ENCODE data around the gene LCE1A. TPM values are rescaled to one million over a fixed set of nuclear protein-coding genes. Genes with fewer than 3 reads are reported as not detected.

The LCE1A gene
- polyA plus RNA-seq, 1 of the 3 experiments (the other 2 are of a cell fraction): not detected

DNA sequence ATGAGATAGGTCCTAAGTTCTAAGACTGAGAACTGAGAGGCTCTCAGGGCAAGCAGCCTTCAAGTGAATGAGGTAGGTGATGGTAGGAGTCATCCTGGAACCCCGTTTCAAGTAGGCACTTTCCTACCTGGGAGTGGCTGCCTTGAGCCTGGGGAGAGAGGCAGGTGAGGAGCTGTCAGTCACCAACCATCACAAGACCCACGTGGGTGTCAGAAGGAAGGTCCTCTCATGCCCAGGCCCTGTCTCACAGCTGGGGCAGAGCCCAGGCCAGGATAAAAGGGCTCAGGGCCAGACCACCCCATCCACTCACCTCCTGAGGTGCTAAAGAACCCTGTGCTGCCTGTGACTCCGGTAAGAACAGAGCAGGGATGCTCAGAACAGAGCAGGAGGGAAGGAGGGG lies 30.9 kb upstream of the LCE1A start, which contains the start of gene LCE1D:
Gene LCE1D (plus strand): TSS at position 301 of the 400 bp plus-strand sequence. CDS start 1,074 bp downstream, outside the sequence.
- POLR2A ChIA-PET: no interaction called here

DNA sequence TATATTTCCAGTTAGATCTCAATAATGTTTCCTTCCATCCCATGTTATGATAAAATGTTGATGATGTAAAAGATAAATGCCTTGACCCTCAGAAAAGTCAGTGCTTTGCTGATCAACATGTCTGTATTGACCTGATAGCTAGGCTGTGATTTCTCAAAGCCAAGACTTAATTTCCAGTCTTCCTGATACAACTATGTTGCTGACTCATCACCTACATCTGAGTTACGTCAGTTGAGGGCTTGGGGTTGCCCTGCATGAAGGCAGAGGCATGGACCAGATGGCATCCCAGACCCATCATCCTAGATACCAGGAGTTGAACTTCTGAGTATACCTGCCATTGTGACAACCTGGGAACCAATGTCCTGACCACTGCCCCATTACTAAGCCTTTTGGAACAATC lies 25.9 kb upstream of the LCE1A start:
- Histone ChIP-seq H4K20me1 (ENCODE audit: insufficient read depth) (no peaks in the 10 kb centered on the region), H3K9me3 (no peaks in the 10 kb centered on the region), H3K4me3 (ENCODE audit: low read depth in 2 of 2, low read length in 1 of 2) (no peak overlapping the region), H3F3A (replicated peaks; ENCODE audit: insufficient read depth) (no peaks in the 10 kb centered on the region), H2AFZ (ENCODE audit: low read depth) (no peak overlapping the region), H3K27ac (ENCODE audit: low read depth in 2 of 2, low read length in 1 of 2) (no peak overlapping the region), H3K4me1 (ENCODE audit: control insufficient read depth in 1 of 2, insufficient read depth in 2 of 2, low read depth in 1 of 2, low read length in 1 of 2) (no peaks in the 10 kb centered on the region), H3K79me2 (ENCODE audit: insufficient read depth) (no peaks in the 10 kb centered on the region), H3K36me3 (replicated peaks in 1 of 2; ENCODE audit: control insufficient read depth in 1 of 2, insufficient read depth in 2 of 2, low read length in 1 of 2) (no peaks in the 10 kb centered on the region), H3K4me2 (no peak overlapping the region), H3K27me3 (ENCODE audit: insufficient read depth) (no peaks in the 10 kb centered on the region; the same call in 1 of the 2 replicates), H3K9me2 (no peaks in the 10 kb centered on the region), H3K9ac (no peak overlapping the region)
- DNase-seq: no peak
- CTCF ChIA-PET: interaction anchor here (0.6 kb wide), 1 partner anchor 128 kb away, joined by 3 read pairs; no protein-coding TSS in a partner anchor
- POLR2A ChIA-PET: no interaction called here
- WGBS (ENCODE audit: low lambda C conversion rate): 0% methylated on average over 1 of the region's 1 CpG
- TF ChIP-seq, protein P1, sequence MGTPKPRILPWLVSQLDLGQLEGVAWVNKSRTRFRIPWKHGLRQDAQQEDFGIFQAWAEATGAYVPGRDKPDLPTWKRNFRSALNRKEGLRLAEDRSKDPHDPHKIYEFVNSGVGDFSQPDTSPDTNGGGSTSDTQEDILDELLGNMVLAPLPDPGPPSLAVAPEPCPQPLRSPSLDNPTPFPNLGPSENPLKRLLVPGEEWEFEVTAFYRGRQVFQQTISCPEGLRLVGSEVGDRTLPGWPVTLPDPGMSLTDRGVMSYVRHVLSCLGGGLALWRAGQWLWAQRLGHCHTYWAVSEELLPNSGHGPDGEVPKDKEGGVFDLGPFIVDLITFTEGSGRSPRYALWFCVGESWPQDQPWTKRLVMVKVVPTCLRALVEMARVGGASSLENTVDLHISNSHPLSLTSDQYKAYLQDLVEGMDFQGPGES (IDR thresholded peaks at IDR 0.05; ENCODE audit: low read depth, low read length): no peak
- TF ChIP-seq EP300 (IDR thresholded peaks at IDR 0.05; ENCODE audit: borderline replicate concordance in 1 of 2, low read depth in 1 of 2, low read length in 1 of 2) (no peak), NFIC (IDR thresholded peaks at IDR 0.05; ENCODE audit: borderline replicate concordance) (no peak), RFX5 (IDR thresholded peaks at IDR 0.05; ENCODE audit: low read length) (no peak)

More for the DNA sequence above, 30.9 kb upstream of the LCE1A start, which contains the start of gene LCE1D:
- WGBS (ENCODE audit: low lambda C conversion rate): 0% methylated on average over 1 of the region's 3 CpGs
- no peaks in the 10 kb centered on the region for H3F3A ChIP-seq (replicated peaks; ENCODE audit: insufficient read depth)
- no peaks in the 10 kb centered on the region for H3K9me3 ChIP-seq
- no peaks in the 10 kb centered on the region for H3K36me3 ChIP-seq (replicated peaks in 1 of 2; ENCODE audit: control insufficient read depth in 1 of 2, insufficient read depth in 2 of 2, low read length in 1 of 2)
- H4K20me1 ChIP-seq (ENCODE audit: insufficient read depth): no peaks in the 10 kb centered on the region
- no peak for TF ChIP-seq CHD2 (IDR thresholded peaks at IDR 0.05; ENCODE audit: low read length, partially characterized antibody)
- TF ChIP-seq, protein P2, sequence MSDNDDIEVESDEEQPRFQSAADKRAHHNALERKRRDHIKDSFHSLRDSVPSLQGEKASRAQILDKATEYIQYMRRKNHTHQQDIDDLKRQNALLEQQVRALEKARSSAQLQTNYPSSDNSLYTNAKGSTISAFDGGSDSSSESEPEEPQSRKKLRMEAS (IDR thresholded peaks at IDR 0.05; ENCODE audit: low read depth): no peak
- no peak for TF ChIP-seq TEAD4 (IDR thresholded peaks at IDR 0.05; ENCODE audit: borderline replicate concordance, insufficient read depth)
- TF ChIP-seq GABPA (IDR thresholded peaks at IDR 0.05; ENCODE audit: low read depth): no peak
- TF ChIP-seq, protein P1 (IDR thresholded peaks at IDR 0.05; ENCODE audit: low read depth, low read length): no peak
- no peak for TF ChIP-seq EP300 (IDR thresholded peaks at IDR 0.05; ENCODE audit: borderline replicate concordance in 1 of 2, low read depth in 1 of 2, low read length in 1 of 2)
- no peak for TF ChIP-seq SMC3 (IDR thresholded peaks at IDR 0.05; ENCODE audit: low read depth, low read length)
- TF ChIP-seq, protein P3, sequence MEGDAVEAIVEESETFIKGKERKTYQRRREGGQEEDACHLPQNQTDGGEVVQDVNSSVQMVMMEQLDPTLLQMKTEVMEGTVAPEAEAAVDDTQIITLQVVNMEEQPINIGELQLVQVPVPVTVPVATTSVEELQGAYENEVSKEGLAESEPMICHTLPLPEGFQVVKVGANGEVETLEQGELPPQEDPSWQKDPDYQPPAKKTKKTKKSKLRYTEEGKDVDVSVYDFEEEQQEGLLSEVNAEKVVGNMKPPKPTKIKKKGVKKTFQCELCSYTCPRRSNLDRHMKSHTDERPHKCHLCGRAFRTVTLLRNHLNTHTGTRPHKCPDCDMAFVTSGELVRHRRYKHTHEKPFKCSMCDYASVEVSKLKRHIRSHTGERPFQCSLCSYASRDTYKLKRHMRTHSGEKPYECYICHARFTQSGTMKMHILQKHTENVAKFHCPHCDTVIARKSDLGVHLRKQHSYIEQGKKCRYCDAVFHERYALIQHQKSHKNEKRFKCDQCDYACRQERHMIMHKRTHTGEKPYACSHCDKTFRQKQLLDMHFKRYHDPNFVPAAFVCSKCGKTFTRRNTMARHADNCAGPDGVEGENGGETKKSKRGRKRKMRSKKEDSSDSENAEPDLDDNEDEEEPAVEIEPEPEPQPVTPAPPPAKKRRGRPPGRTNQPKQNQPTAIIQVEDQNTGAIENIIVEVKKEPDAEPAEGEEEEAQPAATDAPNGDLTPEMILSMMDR (IDR thresholded peaks at IDR 0.05): no peak
- TF ChIP-seq FOXM1 (IDR thresholded peaks at IDR 0.05; ENCODE audit: low read depth): no peak
- no peak for TF ChIP-seq TCF12 (IDR thresholded peaks at IDR 0.05)
- no peak for TF ChIP-seq NFIC (IDR thresholded peaks at IDR 0.05; ENCODE audit: borderline replicate concordance)
- TF ChIP-seq FOXJ3 (CRISPR knock-in tag; IDR thresholded peaks at IDR 0.05): no peak
- TF ChIP-seq TAF1 (IDR thresholded peaks at IDR 0.05; ENCODE audit: borderline replicate concordance, low read depth, low read length): no peak
- H3K79me2 ChIP-seq (ENCODE audit: insufficient read depth): no peaks in the 10 kb centered on the region
- H3K4me2 ChIP-seq: no peak within 1 kb of the TSS
- no peak within 1 kb of the TSS for H3K9ac ChIP-seq
- H3K4me1 ChIP-seq (ENCODE audit: control insufficient read depth in 1 of 2, insufficient read depth in 2 of 2, low read depth in 1 of 2, low read length in 1 of 2): no peaks in the 10 kb centered on the region
- no peak within 1 kb of the TSS for H3K4me3 ChIP-seq (ENCODE audit: low read depth in 2 of 2, low read length in 1 of 2)
- DNase-seq: no peak
- no peak within 1 kb of the TSS for H3K27ac ChIP-seq (ENCODE audit: low read depth in 2 of 2, low read length in 1 of 2)
- CTCF ChIA-PET: no interaction called here
- H2AFZ ChIP-seq (ENCODE audit: low read depth): no peak within 1 kb of the TSS
- no peaks in the 10 kb centered on the region for H3K9me2 ChIP-seq
- H3K27me3 ChIP-seq (ENCODE audit: insufficient read depth): no peaks in the 10 kb centered on the region
